ENCODE results near the gene PLA2G4E.

GRCh38 chr15:41993472-41994170 lies 27.2 kb downstream of the PLA2G4E start:
- TF ChIP-seq CTCF (IDR thresholded peaks at IDR 0.05) (no peak), POLR2A (IDR thresholded peaks at IDR 0.05) (no peak)
